ENCODE results near the gene CCDC18.
"Not testable (repeated sequence)": the region's sequence is repeated elsewhere in the genome, so short reads cannot be mapped to it uniquely, and the experiment has no call there.

The CCDC18 gene

GRCh38 chr1:93180723-93181613 lies at the start of gene CCDC18:
CCDC18 (plus strand) TSS chr1:93180724; CDS start chr1:93183362, 2,638 bp downstream.
- DNase-seq, result peak; percentile 45

GRCh38 chr1:93132638-93133037 lies 47.9 kb upstream of the CCDC18 start:
- no peak for DNase-seq

- no peak for DNase-seq
Measured at GRCh38 chr1:93136445-93136844, 44.1 kb upstream of the CCDC18 start.

- DNase-seq, result no peak
Measured at GRCh38 chr1:93137604-93138292, 42.8 kb upstream of the CCDC18 start.

- no peak for DNase-seq
Measured at GRCh38 chr1:93140106-93140505, 40.4 kb upstream of the CCDC18 start.

GRCh38 chr1:93142161-93142560 lies 38.4 kb upstream of the CCDC18 start:
- no peak for DNase-seq

- no peak for DNase-seq
Measured at GRCh38 chr1:93143136-93143535, 37.4 kb upstream of the CCDC18 start.

- no peak for DNase-seq
Measured at GRCh38 chr1:93143769-93144168, 36.8 kb upstream of the CCDC18 start.

GRCh38 chr1:93148001-93148400 lies 32.5 kb upstream of the CCDC18 start:
- DNase-seq, result peak; percentile 51

- no peak for DNase-seq
Measured at GRCh38 chr1:93150729-93151128, 29.8 kb upstream of the CCDC18 start.

GRCh38 chr1:93151474-93151873 lies 29.1 kb upstream of the CCDC18 start:
- no peak for DNase-seq

- DNase-seq, result no peak
Measured at GRCh38 chr1:93152835-93153234, 27.7 kb upstream of the CCDC18 start.

- DNase-seq, result no peak
Measured at GRCh38 chr1:93154898-93155297, 25.6 kb upstream of the CCDC18 start.

- peak; percentile 20 for DNase-seq
Measured at GRCh38 chr1:93155335-93155734, 25.2 kb upstream of the CCDC18 start.

GRCh38 chr1:93159337-93159736 lies 21.2 kb upstream of the CCDC18 start:
- no peak for DNase-seq

- not testable (repeated sequence) for DNase-seq
Measured at GRCh38 chr1:93163314-93163713, 17.2 kb upstream of the CCDC18 start.

- DNase-seq, result no peak
Measured at GRCh38 chr1:93164816-93165215, 15.7 kb upstream of the CCDC18 start.

- not testable (repeated sequence) for DNase-seq
Measured at GRCh38 chr1:93165895-93166294, 14.6 kb upstream of the CCDC18 start.

GRCh38 chr1:93167006-93167405 lies 13.5 kb upstream of the CCDC18 start:
- DNase-seq, result no peak

GRCh38 chr1:93170141-93170678 lies 10.3 kb upstream of the CCDC18 start:
- DNase-seq, result not testable (repeated sequence)

GRCh38 chr1:93171549-93172034 lies 8.9 kb upstream of the CCDC18 start:
- peak; percentile 7 for DNase-seq

GRCh38 chr1:93172778-93173177 lies 7.7 kb upstream of the CCDC18 start:
- DNase-seq, result peak; percentile 50

GRCh38 chr1:93174638-93175037 lies 5.9 kb upstream of the CCDC18 start:
- not testable (repeated sequence) for DNase-seq

GRCh38 chr1:93177991-93178390 lies 2.5 kb upstream of the CCDC18 start:
- DNase-seq, result peak; percentile 2
